Bone marrow (tissue), 2 donors: ENCODE results near the gene RAET1G.
"Not testable (repeated sequence)": the region's sequence is repeated elsewhere in the genome, so short reads cannot be mapped to it uniquely, and the experiment has no call there.

Experiments used
- DNase-seq, 2 donors: peaks; one replicate each; lab custom pipeline; 2025; lab: John Stamatoyannopoulos, UW

The RAET1G gene

GRCh38 chr6:149922642-149923326 lies at the start of gene RAET1G:
Gene RAET1G (minus strand): TSS chr6:149923121. CDS start chr6:149923010, 111 bp downstream.
- DNase-seq = peak; percentile 38 to 87

GRCh38 chr6:149969635-149970034 lies 46.7 kb upstream of the RAET1G start:
- no peak for DNase-seq

- not testable (repeated sequence) for DNase-seq
These were observed 46.0 kb upstream of the RAET1G start for GRCh38 chr6:149968909-149969308.

- not testable (repeated sequence) for DNase-seq
These were observed 45.1 kb upstream of the RAET1G start for GRCh38 chr6:149967999-149968398.

- DNase-seq = no peak
These were observed 44.7 kb upstream of the RAET1G start for GRCh38 chr6:149967591-149967990.

GRCh38 chr6:149966319-149966718 lies 43.4 kb upstream of the RAET1G start:
- DNase-seq = not testable (repeated sequence)

- no peak for DNase-seq
These were observed 42.5 kb upstream of the RAET1G start for GRCh38 chr6:149965194-149966020.

GRCh38 chr6:149964308-149965193 lies 41.6 kb upstream of the RAET1G start:
- DNase-seq = peak in 1 of 2 donors; percentile 34

- peak; percentile 59 to 78 for DNase-seq
These were observed 40.8 kb upstream of the RAET1G start, which contains the start of gene ULBP1 for GRCh38 chr6:149963462-149964307. Gene ULBP1 (plus strand): TSS chr6:149963943. CDS start chr6:149964050, 107 bp downstream.

- no peak for DNase-seq
These were observed 40.2 kb upstream of the RAET1G start for GRCh38 chr6:149963212-149963461.

GRCh38 chr6:149962461-149963211 lies 39.7 kb upstream of the RAET1G start:
- no peak for DNase-seq

GRCh38 chr6:149961728-149962425 lies 39.0 kb upstream of the RAET1G start:
- DNase-seq = no peak

GRCh38 chr6:149960488-149960887 lies 37.6 kb upstream of the RAET1G start:
- DNase-seq = no peak

- not testable (repeated sequence) for DNase-seq
These were observed 36.9 kb upstream of the RAET1G start for GRCh38 chr6:149959806-149960205.

- DNase-seq = not testable (repeated sequence)
These were observed 35.2 kb upstream of the RAET1G start for GRCh38 chr6:149958124-149958523.

GRCh38 chr6:149955654-149956317 lies 32.9 kb upstream of the RAET1G start:
- not testable (repeated sequence) for DNase-seq

GRCh38 chr6:149954984-149955653 lies 32.2 kb upstream of the RAET1G start:
- DNase-seq = not testable (repeated sequence)

- DNase-seq = not testable (repeated sequence)
These were observed 31.5 kb upstream of the RAET1G start for GRCh38 chr6:149954328-149954983.
